Heart left ventricle (tissue), 13 donors: ENCODE results near the gene PLCB1.

ENCODE experiments used
- POLR2A ChIP-seq, 2 donors: fragments of 450-650 bp; IDR thresholded peaks; one replicate each; pipeline ENCODE4 v1.6.1; 2017; ENCODE audit warnings: antibody characterized with exemption in 2 of 2, mild to moderate bottlenecking in 2 of 2, moderate library complexity in 2 of 2
- TF ChIP-seq, protein P1 (sequence below), 12 donors: fragments of 200-600 bp; sonication (generic) in 4 of 12; IDR thresholded peaks; one replicate each; pipeline versions ENCODE4 v1.5.0 to v1.8.0; 2018 to 2022; ENCODE audit warnings: antibody characterized with exemption in 12 of 12, mild to moderate bottlenecking in 5 of 12
- donor health status: ischemic (EF 13 %, LVEDD 7.1; RV severe dilation, severe dysfunction).
- donor health status: DM: no; HTN: yes; CAD: no.
- donor health status: DM: no; HTN: no; CAD: no.
- donor health status: ischemic (EF 25% LVEDD 6.9; RV normal size, moderate dysfunction).
- donor health status: ischemic (EF 25% LVEDD 5.7; RV mildly dilated, moderate dysfunction).
- donor health status: ischemic (EF 35%, LVEDD 5.7; RV mildly dilated, moderate dysfunction).
- donor health status: nonischemic (EF 11% LVEDD 7.7; RV severe dilation, severe dysfunction).
- donor health status: DM: yes; HTN: yes; CAD: no.
- donor health status: PGD.
- donor health status: ischemic (EF 29% LVEDD 5.4; RV normal size, mild dysfunction).
- donor health status: nonischemic (EF 23%, LVEDD 6.1; RV moderate dilation, normal function).

DNA sequence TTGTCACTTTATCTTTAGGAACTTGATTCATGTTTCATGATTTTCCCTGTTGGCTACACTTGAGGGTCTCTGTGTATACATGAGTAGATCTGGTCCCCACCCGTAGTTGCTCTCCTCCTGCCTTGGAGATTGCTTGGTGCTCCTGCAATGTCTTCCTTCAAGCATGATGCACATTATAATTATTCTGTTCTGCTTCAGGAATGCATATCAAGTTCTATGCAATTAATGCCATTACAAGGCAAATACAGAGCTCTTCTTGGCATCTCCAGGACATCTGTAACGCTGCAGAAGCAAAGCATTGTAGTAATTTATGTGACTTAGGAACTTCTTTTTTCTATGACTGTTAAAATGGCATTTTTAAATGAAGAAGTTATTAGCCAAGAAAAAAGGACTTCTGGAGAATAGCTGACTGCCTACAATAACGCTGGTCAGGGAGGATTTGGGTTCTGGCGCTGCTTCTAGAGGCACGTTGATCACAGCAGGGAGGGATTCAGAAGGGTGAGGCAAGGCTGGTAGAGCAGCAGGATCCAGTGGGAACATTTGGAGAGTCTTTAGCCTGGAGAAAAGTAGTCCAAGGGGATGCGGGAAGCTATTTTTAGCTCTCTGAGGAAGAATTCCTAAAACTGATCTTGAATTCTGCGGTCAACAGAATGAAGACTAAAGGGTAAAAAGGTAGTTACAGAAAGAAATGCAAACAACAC lies 203.6 kb downstream of the PLCB1 start:
- no peak for TF ChIP-seq POLR2A (IDR thresholded peaks at IDR 0.05)
- TF ChIP-seq, protein P1, sequence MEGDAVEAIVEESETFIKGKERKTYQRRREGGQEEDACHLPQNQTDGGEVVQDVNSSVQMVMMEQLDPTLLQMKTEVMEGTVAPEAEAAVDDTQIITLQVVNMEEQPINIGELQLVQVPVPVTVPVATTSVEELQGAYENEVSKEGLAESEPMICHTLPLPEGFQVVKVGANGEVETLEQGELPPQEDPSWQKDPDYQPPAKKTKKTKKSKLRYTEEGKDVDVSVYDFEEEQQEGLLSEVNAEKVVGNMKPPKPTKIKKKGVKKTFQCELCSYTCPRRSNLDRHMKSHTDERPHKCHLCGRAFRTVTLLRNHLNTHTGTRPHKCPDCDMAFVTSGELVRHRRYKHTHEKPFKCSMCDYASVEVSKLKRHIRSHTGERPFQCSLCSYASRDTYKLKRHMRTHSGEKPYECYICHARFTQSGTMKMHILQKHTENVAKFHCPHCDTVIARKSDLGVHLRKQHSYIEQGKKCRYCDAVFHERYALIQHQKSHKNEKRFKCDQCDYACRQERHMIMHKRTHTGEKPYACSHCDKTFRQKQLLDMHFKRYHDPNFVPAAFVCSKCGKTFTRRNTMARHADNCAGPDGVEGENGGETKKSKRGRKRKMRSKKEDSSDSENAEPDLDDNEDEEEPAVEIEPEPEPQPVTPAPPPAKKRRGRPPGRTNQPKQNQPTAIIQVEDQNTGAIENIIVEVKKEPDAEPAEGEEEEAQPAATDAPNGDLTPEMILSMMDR (IDR thresholded peaks at IDR 0.05): no peak
